OCI-LY3 (cell line): Measurements from ENCODE around the gene ASPA.
"Not testable (repeated sequence)": the region's sequence is repeated elsewhere in the genome, so short reads cannot be mapped to it uniquely, and the experiment has no call there.

Experiments
- H2AFZ ChIP-seq: fragments of 200-600, 300-600 bp; shearing (Covaris generic); 2 replicates; pipeline ENCODE4 v1.6.0; 2014; ENCODE audit warnings: antibody characterized with exemption, low read depth, low read length
- H3K27ac ChIP-seq: fragments of 200-600, 300-600 bp; sonication (generic); 2 replicates; pipeline ENCODE4 v1.5.1; 2014; ENCODE audit warnings: mild to moderate bottlenecking, low read length, moderate library complexity, mixed read lengths
- H3K27me3 ChIP-seq: fragments of 200-600, 300-600 bp; sonication (generic); 2 replicates; pipeline ENCODE4 v1.6.1; 2014; ENCODE audit warnings: low read depth, low read length, mixed read lengths
- H3K36me3 ChIP-seq: fragments of 200-600, 300-600 bp; sonication (generic); replicated peaks from 2 replicates; pipeline ENCODE3; 2014; ENCODE audit warnings: low read depth, low read length, mixed read lengths
- H3K4me1 ChIP-seq: fragments of 300-600, 200-600 bp; sonication (generic); 2 replicates; pipeline ENCODE4 v1.6.1; 2014; ENCODE audit warnings: low read length, mixed read lengths
- H3K4me2 ChIP-seq: fragments of 200-600, 300-600 bp; sonication (generic); 2 replicates; pipeline ENCODE4 v1.6.1; 2014; ENCODE audit warnings: low read length, mixed read lengths
- H3K4me3 ChIP-seq: fragments of 300-600, 200-600 bp; sonication (generic); 2 replicates; pipeline ENCODE4 v1.5.1; 2014; ENCODE audit warnings: antibody characterized with exemption, mild to moderate bottlenecking, low read length, moderate library complexity
- H3K79me2 ChIP-seq: fragments of 300-600, 200-600 bp; shearing (Covaris generic); 2 replicates; pipeline ENCODE4 v1.6.1; 2014; ENCODE audit warnings: mild to moderate bottlenecking, low read length, mixed read lengths
- H3K9ac ChIP-seq: fragments of 300-600, 200-600 bp; shearing (Covaris generic); 2 replicates; pipeline ENCODE4 v1.6.0; 2014; ENCODE audit warnings: mild to moderate bottlenecking, low read length, moderate library complexity
- H3K9me3 ChIP-seq: fragments of 200-600, 300-600 bp; shearing (Covaris generic); 2 replicates; pipeline ENCODE4 v1.6.1; 2014; ENCODE audit warnings: low read length, mixed read lengths; ENCODE audit not compliant: insufficient read depth
- H4K20me1 ChIP-seq: fragments of 200-600, 300-600 bp; sonication (generic); 2 replicates; pipeline ENCODE4 v1.6.1; 2016; ENCODE audit warnings: low read length, mixed read lengths; ENCODE audit not compliant: insufficient read depth
- CTCF ChIP-seq: fragments of 200-600, 300-600 bp; sonication (generic); IDR thresholded peaks from 2 replicates; pipeline ENCODE4 v1.5.1; 2014; ENCODE audit warnings: antibody characterized with exemption, low read length, low read depth
- EZH2phosphoT487 ChIP-seq: fragments of 200-600 bp; shearing (Covaris generic); IDR thresholded peaks from 2 replicates; pipeline ENCODE4 v1.6.1; 2018; ENCODE audit warnings: antibody characterized with exemption, mixed run types, low read depth

The ASPA gene

GRCh38 chr17:3440451-3440850, 35.3 kb upstream of the ASPA start:
- no peak overlapping the region for H3K4me3 ChIP-seq
- no peak overlapping the region for H2AFZ ChIP-seq
- no peak overlapping the region for H3K27ac ChIP-seq
- no peaks in the 10 kb centered on the region for H4K20me1 ChIP-seq
- no peaks in the 10 kb centered on the region for H3K27me3 ChIP-seq
- no peaks in the 10 kb centered on the region for H3K79me2 ChIP-seq
- H3K9ac ChIP-seq = no peak overlapping the region
- H3K9me3 ChIP-seq = no peaks in the 10 kb centered on the region
- H3K4me2 ChIP-seq = no peak overlapping the region
- H3K36me3 ChIP-seq = no peaks in the 10 kb centered on the region
- TF ChIP-seq CTCF (no peak), EZH2phosphoT487 (no peak)
- H3K4me1 ChIP-seq = no peaks in the 10 kb centered on the region

GRCh38 chr17:3447625-3448024, 28.2 kb upstream of the ASPA start:
- Histone ChIP-seq H3K9ac (no peak overlapping the region), H3K4me2 (no peak overlapping the region), H3K9me3 (no peaks in the 10 kb centered on the region), H3K27me3 (no peaks in the 10 kb centered on the region), H4K20me1 (no peaks in the 10 kb centered on the region), H3K4me1 (no peaks in the 10 kb centered on the region), H3K27ac (no peak overlapping the region), H3K36me3 (no peaks in the 10 kb centered on the region), H3K79me2 (no peaks in the 10 kb centered on the region), H2AFZ (no peak overlapping the region), H3K4me3 (no peak overlapping the region)
- peak; percentile 32 for TF ChIP-seq CTCF
- no peak for TF ChIP-seq EZH2phosphoT487

- no peak overlapping the region for H3K9ac ChIP-seq
- no peaks in the 10 kb centered on the region for H3K79me2 ChIP-seq
- H3K4me2 ChIP-seq = no peak overlapping the region
- H3K4me3 ChIP-seq = no peak overlapping the region
- H3K9me3 ChIP-seq = no peaks in the 10 kb centered on the region
- H2AFZ ChIP-seq = no peak overlapping the region
- H3K27me3 ChIP-seq = no peaks in the 10 kb centered on the region
- TF ChIP-seq EZH2phosphoT487 = no peak
- no peak for TF ChIP-seq CTCF
- H4K20me1 ChIP-seq = no peaks in the 10 kb centered on the region
- no peaks in the 10 kb centered on the region for H3K36me3 ChIP-seq
- H3K27ac ChIP-seq = no peak overlapping the region
- H3K4me1 ChIP-seq = no peaks in the 10 kb centered on the region
Observed at GRCh38 chr17:3448059-3448665, 27.6 kb upstream of the ASPA start.

GRCh38 chr17:3466355-3466754, 9.4 kb upstream of the ASPA start:
- not testable (repeated sequence) for H3K36me3 ChIP-seq, H3K27me3 ChIP-seq, H4K20me1 ChIP-seq, H3K4me3 ChIP-seq, H3K79me2 ChIP-seq, H3K4me1 ChIP-seq, H3K9ac ChIP-seq, H3K4me2 ChIP-seq, H3K9me3 ChIP-seq, H2AFZ ChIP-seq, H3K27ac ChIP-seq

- Histone ChIP-seq H3K27me3 (no peaks in the 10 kb centered on the region), H3K36me3 (no peaks in the 10 kb centered on the region), H4K20me1 (no peaks in the 10 kb centered on the region), H2AFZ (no peak overlapping the region), H3K4me2 (no peak overlapping the region), H3K79me2 (no peaks in the 10 kb centered on the region), H3K4me1 (no peaks in the 10 kb centered on the region), H3K9me3 (no peaks in the 10 kb centered on the region), H3K9ac (no peak overlapping the region), H3K27ac (no peak overlapping the region), H3K4me3 (no peak overlapping the region)
- no peak for TF ChIP-seq EZH2phosphoT487
- TF ChIP-seq CTCF = no peak
Observed at GRCh38 chr17:3469529-3469928, 6.3 kb upstream of the ASPA start.
